ENCODE data around the gene CAMTA1.

CAMTA1 gene

DNA sequence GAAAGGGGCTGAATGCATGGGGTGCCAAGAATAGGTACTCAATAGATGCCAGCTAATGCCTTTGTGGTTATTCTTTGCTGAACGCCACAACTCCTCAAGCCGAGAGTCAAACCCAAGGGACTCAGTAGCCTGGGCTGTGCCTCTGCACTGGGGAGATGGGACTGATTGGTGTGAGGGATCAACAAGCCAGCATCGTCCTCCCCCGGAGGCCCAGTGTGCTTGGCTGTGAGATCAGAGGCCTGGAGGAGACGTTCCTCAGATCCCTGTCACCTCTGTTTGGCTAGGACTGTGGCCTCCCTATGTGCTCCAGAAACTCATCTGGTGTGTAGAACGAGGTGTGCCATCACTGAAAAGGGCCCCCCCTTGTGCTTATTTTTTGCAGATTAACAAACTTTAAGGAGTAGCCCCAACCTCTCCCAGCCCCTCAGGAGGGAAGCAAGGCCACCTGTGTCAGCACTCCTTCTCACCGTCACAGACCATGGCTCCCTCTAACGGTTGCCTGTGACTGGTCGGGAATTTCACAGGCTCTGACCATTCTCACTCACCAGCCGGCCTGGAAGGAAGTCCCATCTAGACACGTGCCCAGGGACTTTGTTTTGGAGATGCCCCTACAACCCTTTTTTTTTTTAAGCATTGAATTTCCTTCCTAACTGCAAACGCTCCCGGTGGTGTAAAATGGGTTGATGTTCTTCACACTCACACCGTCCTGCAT is 791.8 kb downstream of the CAMTA1 start:
- DNase-seq (ENCODE audit: low read depth in 1 of 2, low spot score in 1 of 2): no peak

DNA sequence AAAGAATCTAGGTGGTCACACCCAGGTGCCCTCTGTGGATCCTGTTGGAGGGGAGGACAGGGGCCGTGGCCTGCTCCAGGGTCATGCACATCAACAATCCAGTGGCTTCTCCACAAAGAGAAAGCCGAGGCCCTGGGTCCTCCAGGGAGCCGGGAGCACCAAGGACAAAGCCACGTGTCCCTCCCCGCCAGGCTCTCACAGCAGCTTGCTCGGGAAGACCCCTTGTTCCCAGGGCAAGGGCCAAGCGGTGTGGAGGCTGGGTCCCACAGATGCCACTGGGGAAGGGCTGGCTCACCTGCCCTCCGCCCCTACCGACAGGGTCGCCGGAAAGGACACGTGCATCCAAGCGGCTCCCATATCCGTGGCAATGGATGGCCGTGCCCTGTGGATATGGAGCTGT is 793.0 kb downstream of the CAMTA1 start:
- DNase-seq (ENCODE audit: low read depth in 1 of 2, low spot score in 1 of 2): no peak

DNA sequence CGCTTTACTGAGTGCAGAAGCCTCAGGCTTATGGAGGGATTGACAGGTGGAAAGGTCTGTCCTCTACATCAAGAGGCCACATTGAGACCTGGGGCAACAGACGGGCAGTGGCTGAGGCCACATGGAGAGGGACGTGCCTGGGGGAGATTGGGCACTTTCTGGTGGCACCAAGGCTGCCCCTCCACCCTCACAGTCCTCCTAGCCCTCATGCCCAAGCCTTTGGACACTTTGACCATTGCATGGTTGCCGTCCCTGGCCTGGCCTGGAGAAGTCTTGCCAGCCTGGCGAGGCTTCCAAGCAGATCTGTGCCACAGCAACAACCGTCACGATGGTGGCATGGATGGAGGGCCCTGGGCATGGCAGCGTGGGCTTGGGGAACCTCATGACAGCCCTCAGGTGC is 793.8 kb downstream of the CAMTA1 start:
- DNase-seq (ENCODE audit: low read depth in 1 of 2, low spot score in 1 of 2): no peak

DNA sequence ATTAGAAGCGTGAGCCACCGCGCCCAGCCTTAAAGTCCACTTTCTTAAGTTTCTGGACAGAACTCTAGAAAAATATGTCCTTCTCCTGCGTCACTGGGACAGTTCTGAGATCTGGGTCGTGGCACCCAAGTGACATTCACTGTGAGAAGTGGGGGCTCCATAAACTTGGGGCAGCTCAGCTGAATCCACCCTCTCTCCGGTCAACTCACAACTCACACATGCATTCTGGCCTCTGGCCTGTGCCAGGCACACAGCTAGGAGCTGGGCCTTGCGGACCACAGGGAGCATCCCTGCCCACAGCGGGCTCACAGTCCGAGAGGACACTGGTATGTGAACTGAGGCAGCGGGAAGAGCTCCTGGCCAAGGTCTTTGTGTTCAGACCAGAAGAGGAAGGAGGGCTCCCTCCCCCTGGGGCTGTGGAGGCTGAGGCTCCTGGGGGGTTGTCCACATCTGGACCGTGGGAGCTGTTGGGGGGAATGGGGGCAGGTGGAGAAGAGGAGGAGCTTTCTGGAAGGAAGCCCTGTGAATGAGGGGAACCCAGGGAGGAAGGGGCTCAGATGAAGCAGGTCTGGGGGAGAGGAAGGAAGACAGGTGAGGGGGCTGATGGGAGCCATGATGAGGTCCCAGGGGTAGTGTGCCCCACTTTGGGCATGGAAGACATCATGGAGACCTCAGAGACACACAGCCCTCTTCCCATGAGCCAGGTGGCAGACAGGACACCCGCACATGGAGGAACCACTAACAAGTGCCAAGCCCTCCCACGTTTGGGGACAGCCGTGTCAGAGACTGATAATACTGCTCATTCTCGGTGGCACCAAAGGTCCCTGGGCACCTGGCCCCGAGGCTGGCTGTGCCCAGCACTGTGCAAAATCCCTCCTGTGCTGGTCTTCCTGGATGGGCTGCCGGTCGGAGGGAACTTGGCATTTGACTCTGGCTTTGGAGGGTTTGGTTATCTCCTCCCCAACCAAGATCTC is 794.9 kb downstream of the CAMTA1 start:
- no peak for DNase-seq (ENCODE audit: low read depth in 1 of 2, low spot score in 1 of 2)

DNA sequence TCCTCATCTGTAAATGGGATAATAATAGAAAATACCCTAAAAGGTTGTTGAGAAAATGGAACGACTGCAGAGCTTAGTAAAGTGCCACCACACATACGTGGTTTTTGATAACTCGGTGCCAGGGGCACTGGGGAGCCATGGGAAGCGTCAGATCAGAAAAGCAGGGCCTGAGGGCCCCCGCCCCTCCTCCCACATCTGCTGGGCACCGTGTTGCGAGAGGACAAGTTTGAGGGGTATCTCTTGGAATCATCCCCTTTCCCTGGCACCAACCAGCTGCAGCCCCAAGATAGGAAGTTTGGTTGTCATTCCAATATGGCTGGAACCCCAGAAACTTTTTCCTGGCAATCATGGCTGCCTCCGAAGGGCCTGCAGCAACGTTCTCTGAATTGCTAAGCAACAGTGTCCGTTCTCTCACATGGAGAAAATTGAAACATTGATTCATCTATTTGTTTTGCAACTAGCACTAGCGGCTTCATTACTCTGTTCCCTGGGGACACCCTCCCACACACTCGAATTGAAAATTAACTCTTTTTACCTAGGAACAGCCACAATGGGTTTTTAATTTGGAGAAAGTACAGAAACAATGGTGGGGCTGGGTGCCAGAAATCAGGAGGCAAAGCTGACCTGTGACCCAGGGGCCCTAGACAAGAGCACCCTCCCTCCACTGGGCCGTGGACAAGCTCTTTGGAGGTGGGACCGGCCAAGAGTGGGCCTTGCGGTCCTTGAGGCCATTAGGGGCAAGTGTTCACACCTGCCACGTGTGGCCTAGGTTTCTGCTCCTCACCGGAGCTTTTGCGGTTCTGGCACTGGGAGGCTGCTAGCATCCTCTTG is 795.9 kb downstream of the CAMTA1 start:
- no peak for DNase-seq (ENCODE audit: low read depth in 1 of 2, low spot score in 1 of 2)

DNA sequence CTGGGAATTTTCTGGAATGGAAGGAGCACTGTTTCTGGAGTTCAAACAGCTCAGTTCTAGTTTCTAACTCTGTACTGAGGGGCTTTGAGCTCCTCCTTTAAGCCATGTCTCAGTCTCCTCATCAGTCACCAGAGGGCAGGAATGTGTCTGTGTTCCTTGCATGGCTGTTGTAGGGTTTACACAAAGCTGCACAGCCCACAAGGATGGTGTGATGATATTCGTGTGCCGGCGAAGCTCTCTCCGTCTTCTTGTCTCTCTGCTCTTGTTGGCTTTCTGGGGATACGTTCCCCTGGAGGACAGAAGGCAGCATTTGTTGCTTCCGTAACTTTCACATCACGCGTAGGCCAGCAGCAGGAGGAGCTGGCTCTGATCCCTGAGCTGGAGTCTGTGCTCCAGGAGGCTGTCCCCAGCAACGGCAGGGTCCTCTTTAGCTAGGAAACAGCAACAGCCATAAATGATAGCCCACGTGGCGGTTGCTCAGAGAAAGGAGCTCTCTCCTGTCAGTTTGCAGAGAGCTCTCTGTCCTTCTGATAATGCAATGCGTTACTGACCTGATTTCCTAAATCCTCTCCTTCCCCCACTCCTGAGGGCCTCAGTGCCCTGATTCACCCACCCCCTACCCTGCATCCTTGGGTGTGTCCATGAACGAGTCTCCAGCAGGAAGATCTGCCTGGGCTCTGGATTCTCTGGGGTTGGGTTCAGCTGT is 796.7 kb downstream of the CAMTA1 start:
- DNase-seq (ENCODE audit: low read depth in 1 of 2, low spot score in 1 of 2): no peak

DNA sequence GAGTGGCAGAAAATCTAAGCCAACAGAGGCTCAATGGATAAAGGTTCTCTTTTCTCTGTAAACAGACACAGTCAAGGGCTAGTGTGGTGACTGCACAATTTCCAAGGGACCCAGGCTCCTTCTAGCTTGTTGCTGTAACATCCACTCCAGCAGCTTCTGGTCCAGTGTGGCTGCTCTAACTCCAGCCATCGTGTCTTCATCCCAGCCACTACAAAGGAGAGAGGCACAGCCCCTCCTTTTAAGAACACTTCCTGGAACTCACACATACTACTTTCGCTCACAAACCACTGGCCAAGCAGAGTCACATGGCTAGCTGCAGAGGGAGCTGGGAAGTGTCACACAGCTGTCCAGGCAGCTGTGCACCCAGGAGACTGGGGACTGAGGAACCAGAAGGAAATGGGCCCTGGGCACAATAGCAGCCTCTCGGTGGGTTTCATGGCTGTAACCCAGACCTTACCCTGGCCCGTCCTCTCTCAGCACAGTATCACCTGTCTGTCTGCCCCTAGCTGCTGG is 797.3 kb downstream of the CAMTA1 start:
- DNase-seq (ENCODE audit: low read depth in 1 of 2, low spot score in 1 of 2): no peak

DNA sequence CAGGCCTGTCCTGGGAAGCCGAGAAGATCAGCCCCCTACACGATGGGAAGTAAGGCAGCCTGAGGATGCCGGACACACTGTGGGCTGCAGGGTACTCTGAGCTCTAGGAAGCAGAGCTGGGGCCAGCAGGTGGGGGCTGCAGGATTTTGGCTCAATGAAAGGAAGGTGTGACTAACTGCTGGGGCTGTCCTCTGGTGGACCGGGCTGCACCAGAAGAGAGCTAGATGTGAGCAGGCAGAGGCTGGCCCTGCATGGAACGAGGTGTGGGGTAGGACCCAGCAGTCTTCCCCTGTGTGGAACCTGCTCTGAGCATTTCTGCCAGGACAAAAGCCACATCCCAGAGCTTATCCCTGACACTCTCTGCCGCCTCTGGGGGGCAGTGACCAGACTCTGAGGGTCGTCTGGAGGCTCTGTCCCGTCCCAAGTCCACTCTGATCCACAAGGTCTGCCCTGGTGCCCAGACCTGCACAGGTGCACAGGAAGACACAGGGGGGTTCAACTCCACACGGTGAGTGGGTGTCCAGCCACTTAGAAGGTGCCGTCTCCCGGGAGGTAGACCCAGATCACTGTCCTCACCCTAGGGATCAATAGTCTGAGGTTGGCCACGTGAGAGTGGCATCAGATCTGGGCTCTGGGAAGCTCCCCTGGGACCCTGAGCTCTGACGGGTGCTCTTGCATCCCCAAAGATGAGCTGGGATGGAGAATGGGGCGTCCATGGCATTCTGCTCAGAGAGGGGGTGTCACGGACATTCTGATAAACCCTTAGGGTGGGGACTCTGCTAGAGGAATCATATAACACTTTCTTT is 798.2 kb downstream of the CAMTA1 start:
- no peak for DNase-seq (ENCODE audit: low read depth in 1 of 2, low spot score in 1 of 2)

DNA sequence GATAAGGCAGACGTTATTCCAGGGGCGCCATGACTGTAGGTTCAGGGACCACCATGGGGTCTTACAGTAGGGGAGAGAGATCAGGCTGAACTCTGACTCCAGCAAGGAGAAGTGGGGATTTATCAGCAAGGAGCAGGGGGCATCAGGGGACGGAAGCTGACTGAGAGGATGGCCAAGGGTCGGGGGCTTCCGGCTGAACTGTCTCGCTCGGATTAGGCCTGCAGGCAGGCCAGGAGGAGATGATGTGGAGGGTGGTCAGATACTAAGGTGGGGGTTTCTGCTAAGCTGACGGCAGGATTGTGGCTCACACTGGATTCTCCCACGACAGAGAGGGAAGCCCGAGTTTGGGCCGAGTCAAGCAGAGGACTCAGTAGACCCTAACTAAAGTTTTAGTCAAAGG is 798.9 kb downstream of the CAMTA1 start:
- no peak for DNase-seq (ENCODE audit: low read depth in 1 of 2, low spot score in 1 of 2)

DNA sequence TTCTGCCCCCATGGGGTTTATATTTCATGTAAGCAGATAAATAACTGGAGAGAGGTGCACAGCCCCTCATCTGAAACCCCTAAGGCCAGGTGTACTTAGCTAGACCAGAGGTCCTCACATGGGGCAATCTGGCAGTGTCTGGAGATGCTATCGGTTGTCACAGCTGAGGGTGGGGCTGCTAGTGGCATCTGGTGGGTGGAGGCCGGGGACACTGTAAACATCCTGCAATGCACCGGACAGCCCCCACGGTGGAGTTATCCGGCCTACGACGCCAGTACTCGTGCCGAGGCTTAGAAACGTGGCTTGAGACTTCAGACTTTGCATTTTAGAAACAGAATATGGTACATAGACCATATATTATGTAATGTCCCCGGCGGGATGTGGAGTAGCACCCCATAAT is 799.4 kb downstream of the CAMTA1 start:
- no peak for DNase-seq (ENCODE audit: low read depth in 1 of 2, low spot score in 1 of 2)

DNA sequence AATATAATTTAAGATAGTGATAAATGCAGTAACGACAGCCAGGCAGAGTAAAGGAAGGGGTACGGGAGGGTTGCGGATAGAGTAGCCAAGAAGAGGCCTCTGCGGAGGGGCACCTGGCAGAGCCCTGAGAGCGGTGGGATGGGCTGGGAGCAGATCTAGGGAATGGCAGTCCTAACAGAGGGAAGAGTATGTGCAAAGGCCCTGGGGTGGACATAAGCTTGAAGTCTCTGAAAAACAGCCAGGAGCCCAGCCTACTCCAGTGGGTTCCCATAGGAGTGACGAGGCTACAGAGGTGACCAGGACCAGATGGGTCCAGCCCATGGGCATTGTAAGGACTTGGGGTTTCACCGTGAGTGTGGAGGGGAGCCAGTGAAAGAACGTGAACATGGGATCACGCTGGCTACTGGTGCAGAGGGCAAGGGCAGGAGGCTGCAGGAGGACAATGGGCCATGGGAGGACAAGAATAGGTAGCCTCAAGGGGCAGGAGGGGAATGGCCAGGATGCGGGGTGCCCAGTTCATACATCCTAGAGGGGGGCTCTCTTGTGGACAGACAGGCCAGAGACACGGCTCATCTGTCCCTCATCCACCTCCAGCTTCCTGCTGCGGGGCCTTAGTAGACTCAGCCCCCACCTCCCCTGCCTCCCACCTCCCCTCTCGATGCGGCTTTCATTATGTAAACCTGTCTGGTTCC is 800.1 kb downstream of the CAMTA1 start:
- DNase-seq (ENCODE audit: low read depth in 1 of 2, low spot score in 1 of 2): no peak

DNA sequence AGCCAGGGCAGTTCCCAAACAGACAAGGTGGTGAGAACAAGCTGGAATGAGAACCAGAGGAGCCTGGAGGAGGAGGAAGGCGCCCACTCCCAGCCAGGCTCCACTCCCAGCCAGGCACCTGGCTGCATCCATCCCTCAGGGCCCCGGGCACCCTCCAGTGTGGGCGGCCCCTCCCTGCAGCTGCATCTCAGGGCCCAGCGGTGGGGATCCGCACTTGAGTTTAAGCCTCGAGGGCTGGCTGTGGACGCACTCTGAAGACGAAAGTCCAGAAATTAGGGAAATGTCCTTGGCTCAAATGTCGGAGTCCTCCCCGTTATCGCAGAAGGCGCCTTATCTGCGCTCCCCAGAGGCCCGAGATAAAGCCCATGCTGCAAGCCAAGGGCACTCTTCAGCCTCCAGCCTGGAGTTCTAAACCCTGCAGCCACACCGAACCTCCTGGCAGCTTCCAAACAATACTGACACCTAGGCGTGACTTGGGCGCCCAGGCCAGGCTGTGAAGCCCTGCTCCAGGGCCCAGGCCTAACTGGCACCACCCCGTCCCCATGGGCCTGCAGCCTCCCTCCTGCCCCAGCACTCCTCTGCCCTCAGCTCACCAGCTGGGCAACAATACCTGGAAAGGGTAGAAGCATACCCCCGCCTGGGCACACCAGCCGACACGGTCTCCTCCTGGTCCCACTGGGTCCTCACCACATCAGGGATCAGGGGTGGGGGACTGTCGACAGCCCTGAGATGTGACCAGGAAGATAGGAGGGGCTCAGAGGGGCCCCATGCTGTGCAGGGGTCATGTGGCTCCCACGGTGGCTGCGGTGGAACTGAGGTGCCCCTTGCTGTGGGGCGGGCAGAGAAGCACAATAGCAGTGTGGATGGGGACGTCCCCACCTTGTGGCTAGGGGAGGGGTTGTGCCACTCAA is 801.0 kb downstream of the CAMTA1 start:
- DNase-seq (ENCODE audit: low read depth in 1 of 2, low spot score in 1 of 2): no peak

DNA sequence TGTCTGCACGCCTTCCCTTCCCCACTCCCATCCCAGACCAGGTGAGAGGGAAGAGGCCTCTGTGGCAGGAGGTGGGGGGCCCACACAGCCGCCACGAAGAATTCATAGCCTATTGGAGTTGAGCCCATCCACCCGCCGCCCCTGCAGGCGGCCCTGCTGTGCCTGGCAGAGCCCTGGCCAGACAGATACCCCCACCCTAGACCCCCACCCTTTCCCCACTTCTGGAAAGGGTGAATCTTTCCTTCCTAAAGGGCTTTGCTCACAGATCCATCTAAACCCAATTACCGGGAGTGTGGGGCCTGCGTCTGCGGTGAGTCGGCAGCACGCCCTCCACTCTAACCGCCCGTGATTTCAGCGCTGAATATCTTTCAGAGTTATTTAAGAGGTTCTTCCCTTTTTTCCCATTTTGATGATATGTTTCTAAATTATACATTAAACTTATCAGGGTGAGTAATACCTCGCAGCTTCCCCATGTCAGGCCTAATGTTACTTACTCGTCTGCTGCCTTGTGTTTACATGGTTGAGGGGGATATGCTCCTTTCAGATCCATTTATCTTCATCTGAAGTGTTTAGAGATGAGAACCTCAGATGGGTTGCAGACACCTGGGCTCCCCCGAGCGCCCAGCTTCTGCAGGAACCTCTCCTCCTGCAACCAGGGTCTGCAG is 802.0 kb downstream of the CAMTA1 start:
- no peak for DNase-seq (ENCODE audit: low read depth in 1 of 2, low spot score in 1 of 2)

DNA sequence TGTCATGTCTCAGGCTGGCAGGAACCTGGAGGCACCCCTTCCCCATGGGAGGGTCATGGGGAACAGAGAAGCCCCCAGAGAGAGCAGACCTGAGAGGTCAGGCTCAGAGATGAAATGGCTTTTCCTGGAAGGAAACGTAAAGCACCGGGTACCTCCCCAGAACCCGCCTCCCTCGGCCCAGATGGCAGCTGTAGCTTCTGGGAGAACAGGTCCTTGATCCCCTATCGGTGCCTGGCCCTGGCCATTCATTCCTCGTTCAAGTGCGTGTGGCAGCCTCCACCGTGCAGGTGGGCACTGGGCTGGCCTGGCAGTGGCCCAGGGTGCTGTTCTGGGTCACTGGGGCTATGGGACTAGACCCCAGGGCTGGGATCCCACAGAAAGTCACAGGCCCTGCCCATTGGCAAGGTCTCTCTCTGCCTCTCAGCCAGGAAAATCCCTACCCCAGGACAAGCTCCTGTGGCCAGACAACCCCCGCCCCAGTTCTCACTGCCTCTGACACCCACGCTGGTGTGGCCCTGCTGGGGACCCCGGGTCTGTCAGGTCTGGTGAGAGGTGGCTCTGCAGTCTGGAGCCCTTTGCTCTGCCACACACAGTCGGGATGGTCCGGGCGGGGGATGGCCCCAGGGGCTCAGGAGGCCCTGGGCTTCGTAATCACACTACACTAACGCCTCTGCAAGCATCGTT is 802.7 kb downstream of the CAMTA1 start:
- DNase-seq (ENCODE audit: low read depth in 1 of 2, low spot score in 1 of 2): no peak

DNA sequence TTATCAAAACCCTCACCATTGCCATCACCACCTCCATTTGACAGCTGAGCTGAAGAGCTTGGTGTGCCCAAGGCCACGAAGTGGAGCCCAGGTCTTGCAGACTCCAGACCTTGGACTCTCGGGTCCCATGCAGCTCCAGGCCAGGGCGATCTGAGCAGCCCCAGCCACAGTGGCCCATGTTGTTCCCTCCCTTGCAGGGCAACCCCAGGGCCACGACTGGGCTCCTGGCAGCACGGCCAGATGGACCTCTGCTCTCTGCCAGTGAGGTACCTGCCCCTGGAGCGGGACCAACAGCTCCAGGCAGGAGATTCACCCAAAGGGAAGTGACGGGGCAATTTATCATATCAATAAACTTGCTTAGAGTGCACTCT is 803.2 kb downstream of the CAMTA1 start:
- DNase-seq (ENCODE audit: low read depth in 1 of 2, low spot score in 1 of 2): no peak

DNA sequence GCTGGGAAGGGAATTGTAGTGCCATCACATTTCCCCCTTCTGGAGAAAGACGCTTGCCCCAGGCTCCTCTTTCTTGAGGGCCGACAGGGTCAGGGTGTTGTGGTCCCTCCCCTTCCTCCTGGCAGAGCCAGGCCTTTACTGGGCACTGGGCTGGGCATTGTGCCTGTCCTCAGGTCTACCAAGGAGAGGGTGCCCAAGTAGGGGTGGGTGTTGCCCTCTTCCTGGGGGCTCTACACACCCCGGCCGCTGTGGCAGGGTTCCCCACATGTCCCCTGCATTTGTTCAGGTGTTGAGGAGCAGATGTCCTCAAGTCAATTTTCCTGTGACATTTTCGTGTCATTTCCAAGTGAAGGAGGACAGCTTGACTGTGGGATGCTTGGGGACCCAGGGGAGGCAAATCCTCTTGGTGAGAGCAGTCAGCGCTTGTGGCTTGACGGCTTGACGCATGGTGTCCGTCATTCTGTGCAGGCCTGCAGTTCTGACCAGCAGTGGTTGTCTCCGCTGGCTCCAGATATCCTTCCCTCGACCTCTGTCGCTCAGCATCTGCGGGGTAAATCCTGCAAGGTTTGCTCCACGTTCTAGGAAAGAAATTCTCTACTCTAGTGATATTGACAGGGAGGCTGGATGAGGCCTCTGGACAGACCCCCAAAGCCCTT is 804.0 kb downstream of the CAMTA1 start:
- DNase-seq (ENCODE audit: low read depth in 1 of 2, low spot score in 1 of 2): no peak

Data from activated CD4-positive, alpha-beta T cell treated with anti-CD3 and anti-CD28 coated beads, Interleukin-2, amount 50 U/mL, for 24 hours (primary cell).